Measurements from ENCODE around the gene TRIM44. TPM values are rescaled to one million over a fixed set of nuclear protein-coding genes. Genes with fewer than 3 reads are reported as not detected.
A peak's percentile ranks its signal among the peaks of the same experiment; 100 is the strongest.

TRIM44 gene
- polyA plus RNA-seq, 2 of the 4 experiments (the other 2 are of a cell fraction) = 19.3 to 70.4 TPM

DNA sequence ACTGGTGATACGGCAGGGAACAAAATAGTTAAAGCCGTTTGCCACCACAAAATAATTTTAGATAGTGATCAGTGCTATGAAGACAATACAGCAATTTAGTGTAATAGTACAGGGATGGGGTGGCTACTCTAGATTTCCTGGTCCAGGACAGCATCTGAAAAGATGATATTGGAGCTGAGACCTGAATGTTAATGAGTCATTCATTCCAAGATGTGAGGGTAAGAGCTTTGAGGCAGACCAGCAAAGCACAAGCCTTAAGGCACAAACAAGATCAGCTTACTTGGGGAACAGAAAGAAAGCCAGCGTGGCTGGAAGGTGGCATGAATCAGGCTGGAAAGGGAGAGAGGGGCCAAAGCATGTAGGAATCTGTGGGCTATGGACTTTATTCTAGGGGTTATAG, 132.3 kb downstream of the TRIM44 start:
- Histone ChIP-seq H3K4me2 (no peak overlapping the region), H3K4me3 (no peak overlapping the region), H3K9me3 (no peaks in the 10 kb centered on the region), H3K27ac (no peak overlapping the region), H3K4me1 (peaks cover 41% of the 10 kb centered on the region)
- TF ChIP-seq HDAC2 (IDR thresholded peaks at IDR 0.05) (no peak), USF2 (IDR thresholded peaks at IDR 0.05) (no peak), RNF2 (IDR thresholded peaks at IDR 0.05; ENCODE audit: borderline replicate concordance, low read depth) (no peak), RAD21 (conservative IDR thresholded peaks at IDR 0.05 in 1 of 2, IDR thresholded peaks at IDR 0.05 in 1 of 2) (no peak), ELK1 (IDR thresholded peaks at IDR 0.05; ENCODE audit: low read depth, low read length) (no peak), EP300 (IDR thresholded peaks at IDR 0.05) (no peak), FOSL2 (IDR thresholded peaks at IDR 0.05) (no peak), FOSL2 (CRISPR knock-in tag; IDR thresholded peaks at IDR 0.05) (no peak; the same call in 1 of the 2 replicates), ESRRA (IDR thresholded peaks at IDR 0.05; ENCODE audit: borderline replicate concordance, low read length) (no peak), CTCF (IDR thresholded peaks at IDR 0.05) (no peak)
- TF ChIP-seq, protein P1, sequence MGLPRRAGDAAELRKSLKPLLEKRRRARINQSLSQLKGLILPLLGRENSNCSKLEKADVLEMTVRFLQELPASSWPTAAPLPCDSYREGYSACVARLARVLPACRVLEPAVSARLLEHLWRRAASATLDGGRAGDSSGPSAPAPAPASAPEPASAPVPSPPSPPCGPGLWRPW (IDR thresholded peaks at IDR 0.05) = no peak
- TF ChIP-seq, protein P2, sequence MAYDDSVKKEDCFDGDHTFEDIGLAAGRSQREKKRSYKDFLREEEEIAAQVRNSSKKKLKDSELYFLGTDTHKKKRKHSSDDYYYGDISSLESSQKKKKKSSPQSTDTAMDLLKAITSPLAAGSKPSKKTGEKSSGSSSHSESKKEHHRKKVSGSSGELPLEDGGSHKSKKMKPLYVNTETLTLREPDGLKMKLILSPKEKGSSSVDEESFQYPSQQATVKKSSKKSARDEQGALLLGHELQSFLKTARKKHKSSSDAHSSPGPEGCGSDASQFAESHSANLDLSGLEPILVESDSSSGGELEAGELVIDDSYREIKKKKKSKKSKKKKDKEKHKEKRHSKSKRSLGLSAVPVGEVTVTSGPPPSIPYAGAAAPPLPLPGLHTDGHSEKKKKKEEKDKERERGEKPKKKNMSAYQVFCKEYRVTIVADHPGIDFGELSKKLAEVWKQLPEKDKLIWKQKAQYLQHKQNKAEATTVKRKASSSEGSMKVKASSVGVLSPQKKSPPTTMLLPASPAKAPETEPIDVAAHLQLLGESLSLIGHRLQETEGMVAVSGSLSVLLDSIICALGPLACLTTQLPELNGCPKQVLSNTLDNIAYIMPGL (CRISPR knock-in tag; IDR thresholded peaks at IDR 0.05; ENCODE audit: borderline replicate concordance) = no peak
- TF ChIP-seq, protein P3, sequence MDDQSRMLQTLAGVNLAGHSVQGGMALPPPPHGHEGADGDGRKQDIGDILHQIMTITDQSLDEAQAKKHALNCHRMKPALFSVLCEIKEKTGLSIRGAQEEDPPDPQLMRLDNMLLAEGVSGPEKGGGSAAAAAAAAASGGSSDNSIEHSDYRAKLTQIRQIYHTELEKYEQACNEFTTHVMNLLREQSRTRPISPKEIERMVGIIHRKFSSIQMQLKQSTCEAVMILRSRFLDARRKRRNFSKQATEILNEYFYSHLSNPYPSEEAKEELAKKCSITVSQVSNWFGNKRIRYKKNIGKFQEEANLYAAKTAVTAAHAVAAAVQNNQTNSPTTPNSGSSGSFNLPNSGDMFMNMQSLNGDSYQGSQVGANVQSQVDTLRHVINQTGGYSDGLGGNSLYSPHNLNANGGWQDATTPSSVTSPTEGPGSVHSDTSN (IDR thresholded peaks at IDR 0.05) = no peak
- FAIRE-seq (no peak), ATAC-seq (no peak), DNase-seq (ENCODE audit: low read depth in 1 of 2, low spot score in 1 of 2) (no peak)
- POLR2A ChIA-PET = no interaction called here
- CTCF ChIA-PET = interaction anchor here (1.3 to 6.9 kb wide), 2 partner anchors 11 to 27 kb away, joined by 3 to 28 read pairs; no protein-coding TSS in a partner anchor
- WGBS (ENCODE audit: missing lambda C conversion rate) = 93% methylated on average over 3 of the region's 3 CpGs

- ChIA-PET CTCF (interaction anchor here (0.7 to 6.9 kb wide), 4 partner anchors 24 to 181 kb away, joined by 3 to 28 read pairs (median 4); no protein-coding TSS in a partner anchor), POLR2A (no interaction called here)
- 16% methylated on average over 3 of the region's 3 CpGs for WGBS (ENCODE audit: missing lambda C conversion rate)
- Histone ChIP-seq H3K4me3 (no peak overlapping the region), H3K4me1 (peaks cover 41% of the 10 kb centered on the region), H3K9me3 (no peaks in the 10 kb centered on the region), H3K27ac (peak overlapping the region in 1 of 2 experiments; percentile 1; a peak in 1 of 6 replicates), H3K4me2 (peak overlapping the region; percentile 50)
- no peak for TF ChIP-seq CBX8 (IDR thresholded peaks at IDR 0.05)
- TF ChIP-seq GATA3 (IDR thresholded peaks at IDR 0.05; ENCODE audit: borderline replicate concordance) = peak; percentile 42; the same call in 1 of the 2 replicates
- peak in 1 of 2 experiments; percentile 64; a peak in 2 of 6 replicates for ATAC-seq
- DNase-seq (ENCODE audit: low read depth in 1 of 2, low spot score in 1 of 2) = peak in 1 of 2 experiments; percentile 7
- FAIRE-seq = no peak
These were observed 134.0 kb downstream of the TRIM44 start for GRCh38 chr11:35796562-35796961.

DNA sequence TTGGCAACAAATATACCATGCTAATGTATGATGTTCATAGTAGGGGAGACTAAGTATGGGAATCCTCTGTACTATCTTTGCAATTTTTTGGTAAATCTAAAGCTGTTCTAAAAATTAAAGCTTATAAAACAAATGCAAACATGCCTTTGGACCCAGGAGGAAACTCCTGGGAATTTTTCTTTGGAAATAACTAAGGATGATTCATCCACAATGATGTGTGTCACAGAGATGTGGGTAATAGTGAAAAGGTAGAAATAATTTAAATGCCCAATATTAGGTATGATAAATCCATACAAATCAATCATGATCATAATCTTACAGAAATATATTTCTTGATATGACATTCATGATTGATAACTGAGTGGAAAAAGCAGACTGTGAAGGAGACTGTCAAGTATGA, 135.8 kb downstream of the TRIM44 start:
- H3K27ac ChIP-seq = peak overlapping the region in 1 of 2 experiments; percentile 27; a peak in 2 of 6 replicates
- TF ChIP-seq MAFK (IDR thresholded peaks at IDR 0.05; ENCODE audit: partially characterized antibody) (no peak), FOSL2 (IDR thresholded peaks at IDR 0.05) (no peak), FOSL2 (CRISPR knock-in tag; IDR thresholded peaks at IDR 0.05) (peak; percentile 57; the same call in 1 of the 2 replicates)
- DNase-seq (ENCODE audit: low read depth in 1 of 2, low spot score in 1 of 2) = no peak
- ChIA-PET POLR2A (no interaction called here), CTCF (interaction anchor here (0.6 to 1.7 kb wide), 6 partner anchors 10 to 1038 kb away, joined by 3 to 7 read pairs (median 4); no protein-coding TSS in a partner anchor)
- peak overlapping the region; percentile 60 for H3K4me2 ChIP-seq
- peak in 1 of 2 experiments; percentile 41; a peak in 2 of 6 replicates for ATAC-seq
- no peaks in the 10 kb centered on the region for H3K9me3 ChIP-seq
- peaks cover 41% of the 10 kb centered on the region for H3K4me1 ChIP-seq
- H3K4me3 ChIP-seq = no peak overlapping the region
- no peak for FAIRE-seq

Measured in A549 (cell line).